ENCODE data around the gene CNTNAP2. TPM values are rescaled to one million over a fixed set of nuclear protein-coding genes. Genes with fewer than 3 reads are reported as not detected.

Gene CNTNAP2
- polyA plus RNA-seq, 4 donors, result 22.5 to 28.4 (median 26.7) TPM

DNA sequence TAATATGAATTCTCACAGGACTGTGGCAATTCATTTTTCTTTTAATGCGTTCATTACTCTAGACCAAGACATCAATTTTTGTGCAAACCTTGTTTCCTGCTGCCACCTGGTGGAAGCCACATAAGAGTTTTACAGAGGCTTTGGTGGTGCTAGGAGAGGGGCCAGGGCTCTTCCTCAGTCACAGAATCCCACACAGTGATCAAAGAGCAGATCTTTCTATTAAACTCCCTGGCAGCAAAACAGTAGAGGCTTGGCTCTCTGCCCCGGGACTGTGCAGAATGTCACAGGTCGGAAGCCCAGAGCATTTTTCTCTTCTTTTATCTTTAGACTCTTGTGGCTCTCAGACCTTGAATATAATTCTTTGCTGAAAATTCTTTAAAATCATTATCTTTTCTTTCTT, 1967.5 kb downstream of the CNTNAP2 start:
- peak; percentile 54 to 80 (median 70) for DNase-seq (ENCODE audit: low read depth in 4 of 4, low spot score in 3 of 4)

DNA sequence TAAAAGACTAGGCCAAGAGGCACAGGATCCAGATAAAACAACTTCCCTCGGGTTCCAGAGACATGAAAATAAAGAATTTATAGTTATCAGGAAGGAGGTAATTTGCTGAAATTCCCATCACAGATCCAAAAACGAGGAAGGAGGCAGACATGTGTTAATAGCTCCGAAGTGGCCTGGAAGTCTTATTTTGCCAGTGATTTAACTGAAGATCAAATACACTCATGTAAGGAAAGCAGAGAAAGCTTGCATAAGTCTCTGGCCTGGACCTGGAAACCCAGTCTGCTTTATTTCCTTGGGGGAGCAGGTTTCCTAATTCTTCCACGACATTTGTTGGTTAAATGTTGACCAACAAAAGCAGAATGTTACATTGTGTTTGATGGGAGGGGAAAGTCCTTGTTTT, 1975.3 kb downstream of the CNTNAP2 start:
- DNase-seq (ENCODE audit: low read depth in 4 of 4, low spot score in 3 of 4), result no peak

DNA sequence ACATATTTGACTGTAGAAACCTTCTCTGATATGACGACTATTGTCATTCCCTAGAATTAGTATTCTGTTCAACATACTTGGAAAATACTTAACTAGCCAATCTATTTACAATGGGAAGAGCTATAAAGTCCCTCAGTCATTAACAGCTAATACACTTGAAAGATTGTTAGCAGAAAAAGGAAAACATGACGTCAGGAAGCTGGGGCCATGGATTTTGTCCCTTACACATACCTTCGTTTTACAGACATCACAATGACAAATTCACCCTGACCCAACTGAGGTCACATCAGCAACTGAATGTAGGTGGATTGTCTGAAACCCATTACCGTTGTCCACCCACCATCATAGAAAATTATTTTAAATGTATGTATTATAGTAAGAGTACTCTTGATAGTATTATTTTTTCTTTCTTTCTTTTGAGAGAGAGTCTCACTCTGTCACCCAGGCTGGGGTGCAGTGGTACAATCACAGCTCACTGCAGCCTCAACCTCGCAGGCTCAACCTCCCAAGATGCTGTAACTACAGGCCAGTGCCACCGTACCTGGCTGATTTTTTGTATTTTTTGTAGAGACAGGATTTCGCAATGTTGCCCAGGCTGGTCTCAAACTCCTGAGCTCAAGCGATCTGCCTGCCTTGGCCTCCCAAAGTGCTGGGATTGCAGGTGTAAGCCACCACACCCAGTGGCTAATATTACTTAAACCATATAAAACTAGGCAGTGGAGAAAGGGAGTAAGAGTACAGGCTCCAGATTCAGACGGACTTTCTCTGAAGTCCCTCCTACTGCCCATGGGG, 1977.0 kb downstream of the CNTNAP2 start:
- DNase-seq (ENCODE audit: low read depth in 4 of 4, low spot score in 3 of 4), result no peak

- DNase-seq (ENCODE audit: low read depth in 4 of 4, low spot score in 3 of 4), result no peak
Measured at GRCh38 chr7:148095066-148095465, 1978.5 kb downstream of the CNTNAP2 start.

GRCh38 chr7:148104136-148104716, 1987.6 kb downstream of the CNTNAP2 start:
- no peak for DNase-seq (ENCODE audit: low read depth in 4 of 4, low spot score in 3 of 4)

DNA sequence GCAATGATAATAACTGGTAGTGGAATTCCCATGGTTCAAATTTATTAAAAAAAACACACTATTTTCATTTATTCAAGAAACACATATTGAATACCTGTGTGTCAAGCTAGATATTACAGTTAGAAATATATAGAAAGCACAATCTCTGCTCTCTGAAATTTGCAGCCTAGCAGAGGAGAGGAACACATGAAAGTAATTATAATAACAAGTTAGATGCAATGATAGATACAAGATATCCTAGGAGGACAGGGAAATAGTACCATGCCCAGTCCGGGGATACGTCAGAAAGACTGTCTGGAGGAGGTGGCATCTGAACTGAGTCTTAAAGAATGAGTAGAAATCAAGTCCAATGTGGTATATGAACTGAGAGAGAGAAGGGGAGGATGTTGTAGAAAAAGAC, 1988.3 kb downstream of the CNTNAP2 start:
- no peak for DNase-seq (ENCODE audit: low read depth in 4 of 4, low spot score in 3 of 4)

DNA sequence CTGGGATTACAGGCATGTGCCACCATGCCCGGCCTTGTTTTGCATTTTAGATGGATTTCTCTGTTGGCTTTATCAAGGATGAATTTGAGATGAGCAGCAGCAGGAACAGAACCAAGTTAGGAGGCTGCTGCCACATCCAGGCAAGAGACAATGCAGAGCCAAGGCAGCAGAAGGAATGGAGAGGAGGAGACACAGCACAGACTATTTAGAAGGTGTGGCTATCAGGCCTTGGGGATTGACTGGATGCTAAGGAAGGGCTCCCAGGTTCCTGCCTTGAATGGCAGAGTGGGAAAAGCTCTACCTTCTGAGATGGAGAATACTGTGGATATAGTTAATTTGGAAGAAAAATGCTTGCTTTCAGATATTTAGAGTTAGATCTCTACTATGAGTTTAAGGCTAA, 1989.3 kb downstream of the CNTNAP2 start:
- no peak for DNase-seq (ENCODE audit: low read depth in 4 of 4, low spot score in 3 of 4)

DNA sequence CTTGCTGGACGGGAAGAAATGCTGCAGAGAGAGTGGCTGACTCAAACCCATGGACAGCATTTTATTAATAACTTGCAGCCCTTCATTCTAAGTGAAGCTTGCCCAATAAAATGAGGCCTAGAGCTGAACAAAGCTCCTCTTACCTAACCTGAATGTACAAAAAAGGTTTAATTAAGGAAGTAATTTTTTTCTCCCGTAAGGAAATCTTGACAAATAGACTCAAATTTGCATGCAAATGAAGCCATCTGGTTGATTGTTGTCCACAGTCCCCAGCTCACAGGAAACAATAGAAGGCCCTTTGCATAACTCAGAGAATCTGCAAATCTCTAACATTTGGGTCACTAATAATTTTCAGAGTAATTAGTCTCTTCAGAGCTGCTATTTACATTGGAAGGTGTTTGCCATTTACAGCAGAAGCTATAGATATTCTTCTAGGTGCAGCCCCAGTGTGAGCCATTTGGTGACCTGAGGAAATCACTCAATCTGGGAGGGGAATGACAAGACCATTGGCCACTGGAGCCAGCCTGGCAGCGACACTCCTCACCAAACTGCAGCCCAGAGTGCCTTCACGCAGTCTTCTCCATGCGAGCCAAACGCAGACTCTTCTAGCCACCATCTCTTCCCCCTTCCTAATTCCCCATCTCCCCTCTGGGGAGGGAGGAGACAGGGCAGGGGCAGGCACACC, 1991.0 kb downstream of the CNTNAP2 start:
- DNase-seq (ENCODE audit: low read depth in 4 of 4, low spot score in 3 of 4), result no peak

DNA sequence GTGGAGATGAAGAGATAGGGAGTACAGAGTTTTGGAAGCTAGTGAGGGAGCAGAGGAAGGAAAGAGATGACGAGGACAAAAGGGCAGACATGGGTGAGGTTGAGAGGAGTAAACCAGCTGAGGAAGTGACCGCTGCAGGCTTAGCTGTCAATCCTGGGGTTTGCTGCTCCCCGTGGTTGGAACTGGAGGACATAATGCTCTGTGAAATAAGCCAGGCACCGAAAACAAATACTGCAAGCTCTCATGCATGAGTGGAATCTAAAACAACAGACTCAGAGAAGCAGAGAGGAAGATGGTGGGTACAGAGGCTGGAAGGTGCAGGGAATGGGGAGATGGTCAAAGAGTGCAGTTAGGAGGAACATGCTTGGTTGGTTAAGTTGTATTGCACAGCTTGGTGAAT, 1991.8 kb downstream of the CNTNAP2 start:
- no peak for DNase-seq (ENCODE audit: low read depth in 4 of 4, low spot score in 3 of 4)

DNA sequence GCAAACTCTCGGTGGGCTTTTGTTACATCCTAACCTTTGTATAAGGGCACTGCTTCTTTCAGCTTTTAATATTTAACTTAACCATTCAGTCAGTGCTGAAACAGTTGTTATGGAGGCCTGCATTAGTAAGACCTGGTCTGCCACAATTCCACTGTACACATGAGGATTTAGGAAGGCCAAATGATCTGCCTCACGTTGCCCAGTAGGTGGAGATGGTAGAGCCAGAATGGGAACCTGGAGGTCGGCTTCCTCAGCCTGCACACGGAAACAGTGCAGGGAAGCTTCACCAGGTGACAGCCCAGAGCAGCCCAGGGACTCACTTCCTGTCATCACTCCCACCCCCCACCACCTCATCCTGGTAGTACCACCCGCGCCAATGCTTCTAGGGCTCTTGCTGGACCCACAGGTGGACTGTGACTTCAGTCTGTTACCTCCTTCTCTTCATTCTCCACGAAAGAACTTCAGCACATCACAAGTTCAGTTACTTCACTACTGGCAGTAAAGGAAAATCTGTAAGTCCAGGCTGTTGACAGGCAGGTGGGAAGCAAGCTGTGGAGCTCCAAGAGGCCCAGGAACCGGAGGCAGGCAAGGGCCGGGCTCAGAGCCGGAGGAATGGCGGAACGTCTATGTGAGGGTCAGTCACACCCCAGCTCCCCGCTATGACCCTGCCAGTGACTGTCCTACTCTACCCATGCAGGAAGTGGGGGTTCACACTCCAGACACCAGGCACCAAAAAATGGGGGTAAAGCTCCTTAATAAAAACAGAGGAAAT, 1993.7 kb downstream of the CNTNAP2 start:
- no peak for DNase-seq (ENCODE audit: low read depth in 4 of 4, low spot score in 3 of 4)

- no peak for DNase-seq (ENCODE audit: low read depth in 4 of 4, low spot score in 3 of 4)
Measured at GRCh38 chr7:148114804-148115203, 1998.2 kb downstream of the CNTNAP2 start.

GRCh38 chr7:148115308-148115707, 1998.7 kb downstream of the CNTNAP2 start:
- no peak for DNase-seq (ENCODE audit: low read depth in 4 of 4, low spot score in 3 of 4)

DNA sequence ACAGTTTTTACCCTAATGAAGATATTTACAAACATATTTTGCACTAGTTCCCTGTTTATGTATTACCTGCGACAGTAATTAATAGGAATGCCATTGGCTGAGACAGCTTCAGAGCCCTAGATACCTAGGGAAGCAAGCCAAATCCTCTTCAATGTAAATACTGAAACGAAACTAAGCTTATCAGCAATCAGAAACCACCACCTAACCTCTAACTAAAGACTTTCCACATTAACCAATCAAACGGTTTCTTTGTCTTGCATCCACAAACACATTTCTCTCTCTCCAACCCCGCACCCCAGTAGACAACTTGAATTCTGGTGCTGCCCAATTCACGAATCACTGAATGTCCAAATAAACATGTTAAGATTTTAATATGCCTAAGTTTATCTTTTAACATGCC, 1999.6 kb downstream of the CNTNAP2 start:
- no peak for DNase-seq (ENCODE audit: low read depth in 4 of 4, low spot score in 3 of 4)

GRCh38 chr7:148116829-148117403, 2000.3 kb downstream of the CNTNAP2 start:
- DNase-seq (ENCODE audit: low read depth in 4 of 4, low spot score in 3 of 4), result no peak

DNA sequence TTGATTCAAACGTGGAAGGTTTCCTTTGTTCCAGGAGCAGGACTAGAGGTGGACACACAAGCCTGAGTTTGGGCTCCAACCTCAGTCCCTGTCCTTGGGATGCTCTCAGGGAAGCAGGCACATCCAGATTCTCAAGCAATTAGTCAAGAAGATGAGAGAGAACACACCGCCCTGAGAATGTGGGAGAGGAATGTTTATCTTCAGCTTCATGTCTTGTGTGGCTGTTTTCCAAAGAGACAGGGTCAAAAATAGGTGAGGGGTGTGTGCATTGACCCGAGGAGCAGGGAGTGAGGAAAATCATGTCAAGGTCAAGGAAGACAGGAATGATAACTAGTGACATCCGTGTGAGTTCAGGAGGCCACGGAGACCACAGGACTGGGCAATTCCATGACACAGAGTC, 2001.8 kb downstream of the CNTNAP2 start:
- no peak for DNase-seq (ENCODE audit: low read depth in 4 of 4, low spot score in 3 of 4)

DNA sequence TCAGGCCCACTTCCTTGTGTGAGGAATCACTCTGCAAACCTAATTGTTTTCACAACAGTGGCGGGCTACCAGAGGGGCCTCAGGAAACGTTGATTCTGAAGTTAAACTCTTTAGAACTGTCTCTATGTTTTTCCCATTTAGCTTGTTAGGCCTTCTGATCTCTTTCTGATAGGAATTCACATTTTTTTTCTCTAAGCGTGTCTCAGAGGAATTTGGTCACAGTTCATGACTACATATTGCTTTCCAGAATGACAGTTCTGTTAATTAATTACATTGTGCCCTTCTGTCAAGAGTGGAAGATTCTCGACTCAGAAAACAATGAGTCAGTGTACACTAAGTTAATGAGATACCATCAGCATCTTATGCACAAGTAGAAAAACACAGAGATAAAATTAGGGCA, 2004.8 kb downstream of the CNTNAP2 start:
- DNase-seq (ENCODE audit: low read depth in 4 of 4, low spot score in 3 of 4), result no peak

GRCh38 chr7:148121847-148122246, 2005.2 kb downstream of the CNTNAP2 start:
- DNase-seq (ENCODE audit: low read depth in 4 of 4, low spot score in 3 of 4), result no peak

GRCh38 chr7:148124477-148124876, 2007.9 kb downstream of the CNTNAP2 start:
- no peak for DNase-seq (ENCODE audit: low read depth in 4 of 4, low spot score in 3 of 4)

GRCh38 chr7:148127374-148127773, 2010.8 kb downstream of the CNTNAP2 start:
- no peak for DNase-seq (ENCODE audit: low read depth in 4 of 4, low spot score in 3 of 4)

- DNase-seq (ENCODE audit: low read depth in 4 of 4, low spot score in 3 of 4), result no peak
Measured at GRCh38 chr7:148129023-148129422, 2012.4 kb downstream of the CNTNAP2 start.

GRCh38 chr7:148135116-148135515, 2018.5 kb downstream of the CNTNAP2 start:
- DNase-seq (ENCODE audit: low read depth in 4 of 4, low spot score in 3 of 4), result no peak

All from right renal pelvis (tissue), 4 donors.